WTC11 (cell line): Measurements from ENCODE around the gene LYSMD1.

ENCODE experiments used
- CREM ChIP-seq: sonication (generic); formaldehyde crosslinking; IDR thresholded peaks from 2 replicates; pipeline ENCODE4 v1.8.1; 2022; ENCODE audit warnings: mild to moderate bottlenecking, missing genetic modification reagents, moderate library complexity
- ESRRA ChIP-seq: sonication (generic); formaldehyde crosslinking; IDR thresholded peaks from 2 replicates; pipeline ENCODE4 v1.8.1; 2022; ENCODE audit warnings: mild to moderate bottlenecking, missing genetic modification reagents, borderline replicate concordance
- NR2C2 ChIP-seq: sonication (generic); formaldehyde crosslinking; IDR thresholded peaks from 2 replicates; pipeline ENCODE4 v1.8.0; 2022; ENCODE audit warnings: mild to moderate bottlenecking, missing genetic modification reagents
- SOX15 ChIP-seq: fragments of 250-450 bp; sonication (Bioruptor Pico); IDR thresholded peaks from 2 replicates; pipeline ENCODE4 v1.9.0; 2021; ENCODE audit warnings: mild to moderate bottlenecking
- SP1 ChIP-seq: sonication (generic); formaldehyde crosslinking; conservative IDR thresholded peaks from 2 replicates; pipeline ENCODE4 v1.8.1; 2022; ENCODE audit warnings: missing genetic modification reagents
- ZNF232 ChIP-seq: sonication (generic); formaldehyde crosslinking; IDR thresholded peaks from 2 replicates; pipeline ENCODE4 v1.8.0; 2022; ENCODE audit warnings: mild to moderate bottlenecking, missing genetic modification reagents
- ZNF396 ChIP-seq: fragments of 250-450 bp; sonication (Bioruptor Pico); IDR thresholded peaks from 2 replicates; pipeline ENCODE4 v1.8.0; 2021; ENCODE audit warnings: mild to moderate bottlenecking, moderate library complexity, borderline replicate concordance
- TF ChIP-seq, protein P1 (sequence below): fragments of 200-600 bp; IDR thresholded peaks from 2 replicates; pipeline ENCODE4 v1.8.0; 2022; ENCODE audit warnings: antibody characterized with exemption
- TF ChIP-seq, protein P2 (sequence below): sonication (generic); formaldehyde crosslinking; IDR thresholded peaks from 2 replicates; pipeline ENCODE4 v1.8.1; 2023; ENCODE audit warnings: mild to moderate bottlenecking, moderate library complexity, missing genetic modification reagents
- TF ChIP-seq, protein P3 (sequence below): sonication (generic); formaldehyde crosslinking; IDR thresholded peaks from 2 replicates; pipeline ENCODE4 v1.8.1; 2022; ENCODE audit warnings: low read depth, missing genetic modification reagents, borderline replicate concordance

DNA sequence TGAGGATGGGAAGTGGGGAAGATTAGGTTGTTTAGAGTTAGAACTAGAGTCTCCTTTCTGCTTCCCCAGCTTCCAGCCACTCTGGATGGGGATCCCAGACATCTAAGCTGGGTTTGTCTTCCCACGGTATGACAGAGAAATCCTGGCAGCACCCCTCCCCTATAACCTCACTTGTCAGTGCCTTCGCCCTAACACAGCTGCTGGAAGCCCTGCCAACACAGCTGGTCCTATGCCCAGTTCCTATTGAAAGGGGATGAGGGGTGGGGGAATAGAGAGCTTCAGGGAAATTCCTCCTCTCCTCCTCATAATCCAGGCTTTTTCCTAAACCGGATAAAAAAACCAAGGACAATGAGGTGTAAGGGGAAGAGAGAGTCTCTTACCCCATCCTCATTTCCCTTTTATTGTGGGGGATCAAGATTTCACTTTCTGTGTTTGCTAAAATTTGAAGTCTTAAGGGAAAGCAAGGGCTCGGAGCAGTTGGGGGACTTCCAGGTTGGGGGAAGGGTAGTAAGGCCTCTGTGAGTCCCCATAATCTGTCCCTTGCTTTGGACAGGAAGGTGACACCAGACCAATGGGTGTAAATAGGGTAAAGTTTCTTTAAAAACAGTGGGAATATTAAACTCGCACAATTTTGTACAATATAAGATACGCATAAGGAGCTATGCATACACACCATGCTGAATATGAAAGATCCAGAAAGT lies 9.5 kb upstream of the LYSMD1 start:
- TF ChIP-seq, protein P1, sequence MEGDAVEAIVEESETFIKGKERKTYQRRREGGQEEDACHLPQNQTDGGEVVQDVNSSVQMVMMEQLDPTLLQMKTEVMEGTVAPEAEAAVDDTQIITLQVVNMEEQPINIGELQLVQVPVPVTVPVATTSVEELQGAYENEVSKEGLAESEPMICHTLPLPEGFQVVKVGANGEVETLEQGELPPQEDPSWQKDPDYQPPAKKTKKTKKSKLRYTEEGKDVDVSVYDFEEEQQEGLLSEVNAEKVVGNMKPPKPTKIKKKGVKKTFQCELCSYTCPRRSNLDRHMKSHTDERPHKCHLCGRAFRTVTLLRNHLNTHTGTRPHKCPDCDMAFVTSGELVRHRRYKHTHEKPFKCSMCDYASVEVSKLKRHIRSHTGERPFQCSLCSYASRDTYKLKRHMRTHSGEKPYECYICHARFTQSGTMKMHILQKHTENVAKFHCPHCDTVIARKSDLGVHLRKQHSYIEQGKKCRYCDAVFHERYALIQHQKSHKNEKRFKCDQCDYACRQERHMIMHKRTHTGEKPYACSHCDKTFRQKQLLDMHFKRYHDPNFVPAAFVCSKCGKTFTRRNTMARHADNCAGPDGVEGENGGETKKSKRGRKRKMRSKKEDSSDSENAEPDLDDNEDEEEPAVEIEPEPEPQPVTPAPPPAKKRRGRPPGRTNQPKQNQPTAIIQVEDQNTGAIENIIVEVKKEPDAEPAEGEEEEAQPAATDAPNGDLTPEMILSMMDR = no peak
- TF ChIP-seq, protein P2, sequence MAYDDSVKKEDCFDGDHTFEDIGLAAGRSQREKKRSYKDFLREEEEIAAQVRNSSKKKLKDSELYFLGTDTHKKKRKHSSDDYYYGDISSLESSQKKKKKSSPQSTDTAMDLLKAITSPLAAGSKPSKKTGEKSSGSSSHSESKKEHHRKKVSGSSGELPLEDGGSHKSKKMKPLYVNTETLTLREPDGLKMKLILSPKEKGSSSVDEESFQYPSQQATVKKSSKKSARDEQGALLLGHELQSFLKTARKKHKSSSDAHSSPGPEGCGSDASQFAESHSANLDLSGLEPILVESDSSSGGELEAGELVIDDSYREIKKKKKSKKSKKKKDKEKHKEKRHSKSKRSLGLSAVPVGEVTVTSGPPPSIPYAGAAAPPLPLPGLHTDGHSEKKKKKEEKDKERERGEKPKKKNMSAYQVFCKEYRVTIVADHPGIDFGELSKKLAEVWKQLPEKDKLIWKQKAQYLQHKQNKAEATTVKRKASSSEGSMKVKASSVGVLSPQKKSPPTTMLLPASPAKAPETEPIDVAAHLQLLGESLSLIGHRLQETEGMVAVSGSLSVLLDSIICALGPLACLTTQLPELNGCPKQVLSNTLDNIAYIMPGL (CRISPR knock-in tag) = no peak
- TF ChIP-seq ESRRA (CRISPR knock-in tag) (no peak), SOX15 (CRISPR knock-in tag) (no peak), ZNF232 (CRISPR knock-in tag) (no peak), CREM (CRISPR knock-in tag) (no peak), ZNF396 (no peak), SP1 (CRISPR knock-in tag) (no peak), NR2C2 (CRISPR knock-in tag) (no peak)
- TF ChIP-seq, protein P3, sequence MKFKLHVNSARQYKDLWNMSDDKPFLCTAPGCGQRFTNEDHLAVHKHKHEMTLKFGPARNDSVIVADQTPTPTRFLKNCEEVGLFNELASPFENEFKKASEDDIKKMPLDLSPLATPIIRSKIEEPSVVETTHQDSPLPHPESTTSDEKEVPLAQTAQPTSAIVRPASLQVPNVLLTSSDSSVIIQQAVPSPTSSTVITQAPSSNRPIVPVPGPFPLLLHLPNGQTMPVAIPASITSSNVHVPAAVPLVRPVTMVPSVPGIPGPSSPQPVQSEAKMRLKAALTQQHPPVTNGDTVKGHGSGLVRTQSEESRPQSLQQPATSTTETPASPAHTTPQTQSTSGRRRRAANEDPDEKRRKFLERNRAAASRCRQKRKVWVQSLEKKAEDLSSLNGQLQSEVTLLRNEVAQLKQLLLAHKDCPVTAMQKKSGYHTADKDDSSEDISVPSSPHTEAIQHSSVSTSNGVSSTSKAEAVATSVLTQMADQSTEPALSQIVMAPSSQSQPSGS (CRISPR knock-in tag) = no peak
